Gastroesophageal sphincter (tissue), 3 donors: ENCODE data around the gene SLC35G3.

ENCODE experiments used
- CTCF ChIP-seq, 4 experiments: fragments of 200-600 bp in 2 of 4; fragments of 450-650 bp in 2 of 4; sonication (generic) in 1 of 4; IDR thresholded peaks; one replicate each; pipeline ENCODE4 v1.5.1; 2017 to 2019; ENCODE audit warnings: antibody characterized with exemption in 4 of 4, mild to moderate bottlenecking in 2 of 4, moderate library complexity in 2 of 4
- POLR2A ChIP-seq, 2 donors: fragments of 450-650 bp; IDR thresholded peaks; one replicate each; pipeline ENCODE4 v1.6.1; 2017; ENCODE audit warnings: antibody characterized with exemption in 2 of 2, mild to moderate bottlenecking in 2 of 2, moderate library complexity in 1 of 2

- TF ChIP-seq CTCF (IDR thresholded peaks at IDR 0.05) (no peak), POLR2A (IDR thresholded peaks at IDR 0.05) (no peak)
These were observed 31.4 kb downstream of the SLC35G3 start for GRCh38 chr17:35162755-35163154.
